Neural cell (in vitro differentiated cells): ENCODE data around the gene SNRNP25. TPM values are rescaled to one million over a fixed set of nuclear protein-coding genes. Genes with fewer than 3 reads are reported as not detected.

Experiments used
- polyA plus RNA-seq: library from polyadenylated mRNA; depleted of rRNA; stranded (reverse); fragments of >200 nt; gene quantifications from 2 replicates; pipeline ENCODE4 v1.2.3, GENCODE V29; 2014
- small RNA-seq, 3 experiments: library from RNA; depleted of rRNA; stranded (forward); fragments of <200 nt; gene quantifications; one replicate each; pipeline ENCODE3, GENCODE V24; 2012

Gene SNRNP25
- polyA plus RNA-seq, 1 donor from 2014 or later: 46.4 TPM

Small RNA genes within 50 kb of the gene (small RNA-seq; reads per million reads assigned to genes)
- gene MIR6859-4 (0 reads per million in 3 experiments), gene Z69720.2 (0 reads per million in 3 experiments)

Other genes starting within 250 kb of the SNRNP25 start
- gene POLR3K, start 220 bp upstream of the SNRNP25 start, polyA plus RNA-seq: 7.1 and 7.5 TPM in 2 replicates
- 0.21 and 1.0 TPM in 2 replicates for gene RHBDF1, start 18.8 kb downstream of the SNRNP25 start, polyA plus RNA-seq
- 70.9 and 102 TPM in 2 replicates for gene MPG, start 24.4 kb downstream of the SNRNP25 start, polyA plus RNA-seq
- 6.1 and 11.5 TPM in 2 replicates for gene NPRL3, start 84.8 kb downstream of the SNRNP25 start, polyA plus RNA-seq
- not detected in 2 replicates for gene HBZ, start 98.8 kb downstream of the SNRNP25 start, polyA plus RNA-seq
- gene HBM, start 112.2 kb downstream of the SNRNP25 start, polyA plus RNA-seq: not detected in 2 replicates
- not detected in 2 replicates for gene HBA2, start 119.0 kb downstream of the SNRNP25 start, polyA plus RNA-seq
- not detected in 2 replicates for gene HBA1, start 122.9 kb downstream of the SNRNP25 start, polyA plus RNA-seq
- 3.9 and 4.5 TPM in 2 replicates for gene HBQ1, start 126.6 kb downstream of the SNRNP25 start, polyA plus RNA-seq
- 564 and 580 TPM in 2 replicates for gene LUC7L, start 175.6 kb downstream of the SNRNP25 start, polyA plus RNA-seq
- 29.9 and 31.7 TPM in 2 replicates for gene FAM234A, start 181.0 kb downstream of the SNRNP25 start, polyA plus RNA-seq
- 3.5 and 4.7 TPM in 2 replicates for gene RGS11, start 222.1 kb downstream of the SNRNP25 start, polyA plus RNA-seq
- 176 and 247 TPM in 2 replicates for gene ARHGDIG, start 226.8 kb downstream of the SNRNP25 start, polyA plus RNA-seq
- gene PDIA2, start 229.3 kb downstream of the SNRNP25 start, polyA plus RNA-seq: 109 and 142 TPM in 2 replicates